ENCODE measurements around the gene COL4A2.

COL4A2 gene

GRCh38 chr13:110323172-110323891 lies 16.2 kb downstream of the COL4A2 start:
- peaks cover 42 to 71% of the 10 kb centered on the region in 2 donors for H3K27me3 Mint-ChIP-seq
- no peaks in the 10 kb centered on the region for H3K36me3 Mint-ChIP-seq
- H3K4me1 Mint-ChIP-seq, result no peaks in the 10 kb centered on the region
- no peak overlapping the region for H3K27ac Mint-ChIP-seq
- no peak for DNase-seq
- no peak for ATAC-seq (replicated peaks)
- H3K4me3 Mint-ChIP-seq, result no peak overlapping the region
- no peaks in the 10 kb centered on the region for H3K9me3 Mint-ChIP-seq

- DNase-seq (no peak), ATAC-seq (replicated peaks) (no peak)
- no peak overlapping the region for H3K4me3 Mint-ChIP-seq
- H3K27me3 Mint-ChIP-seq, result peaks cover 40 to 68% of the 10 kb centered on the region in 2 donors
- no peaks in the 10 kb centered on the region for H3K36me3 Mint-ChIP-seq
- no peaks in the 10 kb centered on the region for H3K4me1 Mint-ChIP-seq
- H3K27ac Mint-ChIP-seq, result no peak overlapping the region
- H3K9me3 Mint-ChIP-seq, result no peaks in the 10 kb centered on the region
Measured at GRCh38 chr13:110324026-110324749, 17.1 kb downstream of the COL4A2 start.

- peaks cover 41 to 77% of the 10 kb centered on the region in 2 donors for H3K27me3 Mint-ChIP-seq
- no peak overlapping the region for H3K27ac Mint-ChIP-seq
- ATAC-seq (replicated peaks) (no peak), DNase-seq (no peak)
- H3K4me3 Mint-ChIP-seq, result no peak overlapping the region
- H3K36me3 Mint-ChIP-seq, result no peaks in the 10 kb centered on the region
- no peaks in the 10 kb centered on the region for H3K9me3 Mint-ChIP-seq
- no peaks in the 10 kb centered on the region for H3K4me1 Mint-ChIP-seq
Measured at GRCh38 chr13:110326263-110326904, 19.3 kb downstream of the COL4A2 start.

- Mint-ChIP-seq H3K4me1 (no peaks in the 10 kb centered on the region), H3K27me3 (peaks cover 42 to 77% of the 10 kb centered on the region in 2 donors), H3K9me3 (no peaks in the 10 kb centered on the region), H3K4me3 (no peak overlapping the region), H3K36me3 (no peaks in the 10 kb centered on the region), H3K27ac (no peak overlapping the region)
- ATAC-seq (replicated peaks) (no peak), DNase-seq (no peak)
Measured at GRCh38 chr13:110327051-110327721, 20.1 kb downstream of the COL4A2 start.

- no peaks in the 10 kb centered on the region for H3K9me3 Mint-ChIP-seq
Measured at GRCh38 chr13:110328573-110328972, 21.5 kb downstream of the COL4A2 start.

GRCh38 chr13:110329258-110329657 lies 22.2 kb downstream of the COL4A2 start:
- no peak for ATAC-seq (replicated peaks)
- Mint-ChIP-seq H3K4me3 (no peak overlapping the region), H3K9me3 (no peaks in the 10 kb centered on the region), H3K27ac (no peak overlapping the region), H3K27me3 (peaks cover 46 to 68% of the 10 kb centered on the region in 2 donors), H3K4me1 (no peaks in the 10 kb centered on the region), H3K36me3 (no peaks in the 10 kb centered on the region)
- no peak for DNase-seq

More at GRCh38 chr13:110328573-110328972, 21.5 kb downstream of the COL4A2 start:
- no peak overlapping the region for H3K27ac Mint-ChIP-seq
- peaks cover 46 to 73% of the 10 kb centered on the region in 2 donors for H3K27me3 Mint-ChIP-seq
- no peak overlapping the region for H3K4me3 Mint-ChIP-seq
- DNase-seq (no peak), ATAC-seq (replicated peaks) (no peak)
- no peaks in the 10 kb centered on the region for H3K4me1 Mint-ChIP-seq
- no peaks in the 10 kb centered on the region for H3K36me3 Mint-ChIP-seq

- DNase-seq (no peak), ATAC-seq (replicated peaks) (no peak)
- Mint-ChIP-seq H3K9me3 (peaks cover 4 to 6% of the 10 kb centered on the region in 2 donors), H3K4me3 (no peak overlapping the region), H3K36me3 (peaks cover 0 to 3% of the 10 kb centered on the region in 2 donors), H3K27me3 (peaks cover 45 to 67% of the 10 kb centered on the region in 2 donors), H3K4me1 (no peaks in the 10 kb centered on the region), H3K27ac (no peak overlapping the region)
Measured at GRCh38 chr13:110329798-110330461, 22.8 kb downstream of the COL4A2 start.

- peaks cover 6 to 12% of the 10 kb centered on the region in 2 donors for H3K9me3 Mint-ChIP-seq
- H3K27ac Mint-ChIP-seq, result no peak overlapping the region
- ATAC-seq (replicated peaks) (no peak), DNase-seq (no peak)
- H3K4me1 Mint-ChIP-seq, result no peaks in the 10 kb centered on the region
- H3K27me3 Mint-ChIP-seq, result peaks cover 43 to 67% of the 10 kb centered on the region in 2 donors
- no peak overlapping the region for H3K4me3 Mint-ChIP-seq
- peaks cover 0 to 8% of the 10 kb centered on the region in 2 donors for H3K36me3 Mint-ChIP-seq
Measured at GRCh38 chr13:110330491-110331011, 23.5 kb downstream of the COL4A2 start.

- Mint-ChIP-seq H3K27me3 (peaks cover 45 to 69% of the 10 kb centered on the region in 2 donors), H3K36me3 (peaks cover 0 to 12% of the 10 kb centered on the region in 2 donors), H3K4me3 (no peak overlapping the region), H3K9me3 (peaks cover 6 to 12% of the 10 kb centered on the region in 2 donors), H3K4me1 (no peaks in the 10 kb centered on the region), H3K27ac (no peak overlapping the region)
- DNase-seq (no peak), ATAC-seq (replicated peaks) (no peak)
Measured at GRCh38 chr13:110331362-110331761, 24.3 kb downstream of the COL4A2 start.

- Mint-ChIP-seq H3K9me3 (peaks cover 6 to 12% of the 10 kb centered on the region in 2 donors), H3K4me1 (no peaks in the 10 kb centered on the region), H3K27ac (no peak overlapping the region), H3K27me3 (peaks cover 34 to 64% of the 10 kb centered on the region in 2 donors), H3K36me3 (peaks cover 0 to 12% of the 10 kb centered on the region in 2 donors), H3K4me3 (no peak overlapping the region)
- ATAC-seq (replicated peaks), result no peak
- no peak for DNase-seq
Measured at GRCh38 chr13:110332750-110333149, 25.7 kb downstream of the COL4A2 start.

- no peak for ATAC-seq (replicated peaks)
Measured at GRCh38 chr13:110333837-110334236, 26.8 kb downstream of the COL4A2 start.

GRCh38 chr13:110334256-110334655 lies 27.2 kb downstream of the COL4A2 start:
- Mint-ChIP-seq H3K4me3 (no peak overlapping the region), H3K36me3 (peaks cover 0 to 12% of the 10 kb centered on the region in 2 donors)

More at GRCh38 chr13:110333837-110334236, 26.8 kb downstream of the COL4A2 start:
- H3K4me1 Mint-ChIP-seq, result no peaks in the 10 kb centered on the region
- no peak for DNase-seq
- H3K36me3 Mint-ChIP-seq, result peaks cover 0 to 12% of the 10 kb centered on the region in 2 donors
- H3K27ac Mint-ChIP-seq, result no peak overlapping the region
- no peak overlapping the region for H3K4me3 Mint-ChIP-seq
- peaks cover 6 to 12% of the 10 kb centered on the region in 2 donors for H3K9me3 Mint-ChIP-seq
- peaks cover 36 to 74% of the 10 kb centered on the region in 2 donors for H3K27me3 Mint-ChIP-seq

GRCh38 chr13:110334841-110335490 lies 27.9 kb downstream of the COL4A2 start:
- ATAC-seq (replicated peaks) (no peak), DNase-seq (no peak)
- H3K4me1 Mint-ChIP-seq, result peaks cover 0 to under 1% of the 10 kb centered on the region in 2 donors
- no peak overlapping the region for H3K4me3 Mint-ChIP-seq
- peaks cover 44 to 74% of the 10 kb centered on the region in 2 donors for H3K27me3 Mint-ChIP-seq
- H3K36me3 Mint-ChIP-seq, result peaks cover 0 to 12% of the 10 kb centered on the region in 2 donors
- H3K9me3 Mint-ChIP-seq, result peaks cover 6 to 12% of the 10 kb centered on the region in 2 donors
- H3K27ac Mint-ChIP-seq, result peak overlapping the region; percentile 10

More at GRCh38 chr13:110334256-110334655, 27.2 kb downstream of the COL4A2 start:
- Mint-ChIP-seq H3K9me3 (peaks cover 6 to 12% of the 10 kb centered on the region in 2 donors), H3K4me1 (no peaks in the 10 kb centered on the region), H3K27me3 (peaks cover 40 to 74% of the 10 kb centered on the region in 2 donors), H3K27ac (no peak overlapping the region)
- DNase-seq (no peak), ATAC-seq (replicated peaks) (no peak)
